K562 (cell line): Measurements from ENCODE around the gene OR9A4. TPM values are rescaled to one million over a fixed set of nuclear protein-coding genes. Genes with fewer than 3 reads are reported as not detected.

ENCODE experiments used
- ATAC-seq: fragments of 200-7000 bp; cut with Tn5 transposase; 3 replicates; pipeline ENCODE4 v1.9.1; 2020; ENCODE audit warnings: moderate library complexity
- BruUV-seq: library from RNA; stranded (reverse); fragments of 400-500 nt; replicated peaks from 2 replicates; lab custom pipeline; 2021; lab: Mats Ljungman, UMichigan
- CTCF ChIA-PET: fragments of 300-600 bp; formaldehyde crosslinking; extraction: SDS; loops from one replicate; lab custom pipeline; 2021; ENCODE audit warnings: low intra/inter-chr PET ratio; lab: Yijun Ruan, JAX
- POLR2A ChIA-PET: fragments of 300-600, 350-650 bp; sonication (Branson Sonifier 250); formaldehyde crosslinking; extraction: SDS; loops from one replicate; lab custom pipeline; 2021; ENCODE audit warnings: antibody characterized with exemption, inconsistent platforms; lab: Yijun Ruan, JAX
- DNase-seq, 4 experiments: peaks; one replicate each; pipeline versions ENCODE4 v3.0.0 to v3.0.0-alpha.2; 2011 to 2018; ENCODE audit warnings: low spot score in 3 of 4, mixed read lengths in 3 of 4; ENCODE audit errors: extremely low read depth in 1 of 4
- FAIRE-seq: peaks from 2 replicates; lab custom pipeline; 2011; peaks lifted over from hg19 to GRCh38; lab: Jason Lieb, UNC
- H2AFZ ChIP-seq: 2 replicates; pipeline ENCODE4 v1.6.0; 2011; ENCODE audit warnings: low read depth, low read length, control low read depth, inconsistent platforms
- H3K27ac ChIP-seq: fragments of 200-600 bp; 3 replicates; pipeline ENCODE4 v1.8.0; 2011; ENCODE audit warnings: low read depth, mild to moderate bottlenecking, control low read depth, inconsistent platforms, low read length, moderate library complexity, mixed read lengths; ENCODE audit errors: extremely low read depth
- H3K27me3 ChIP-seq, 2 experiments: fragments of 300-600 bp in 1 of 2; 2 replicates in 1 of 2; 3 replicates in 1 of 2; pipeline versions ENCODE4 v1.6.0 to v1.8.0; 2011; ENCODE audit warnings: inconsistent platforms in 2 of 2, low read length in 2 of 2, mild to moderate bottlenecking in 1 of 2, mixed read lengths in 1 of 2, moderate library complexity in 1 of 2; ENCODE audit not compliant: control insufficient read depth in 2 of 2, insufficient read depth in 2 of 2
- H3K36me3 ChIP-seq: fragments of 300-600 bp; 3 replicates; pipeline ENCODE4 v1.8.0; 2011; ENCODE audit warnings: mild to moderate bottlenecking, low read length, inconsistent platforms; ENCODE audit not compliant: control insufficient read depth, insufficient read depth
- H3K4me1 ChIP-seq, 2 experiments: fragments of 200-600 bp in 1 of 2; replicated peaks in 1 of 2; 2 replicates in 1 of 2; 3 replicates in 1 of 2; pipeline versions ENCODE4 v1.5.1 to v1.8.0; 2011; ENCODE audit warnings: inconsistent platforms in 2 of 2, low read length in 2 of 2, mild to moderate bottlenecking in 1 of 2, mixed read lengths in 1 of 2, moderate library complexity in 1 of 2; ENCODE audit not compliant: control insufficient read depth in 2 of 2, insufficient read depth in 2 of 2
- H3K4me2 ChIP-seq: 2 replicates; pipeline ENCODE4 v1.6.1; 2011; ENCODE audit warnings: low read length, control low read depth, inconsistent platforms, mixed read lengths; ENCODE audit not compliant: insufficient read depth
- H3K4me3 ChIP-seq: fragments of 200-600 bp; sonication (generic), shearing (Covaris generic); 2 replicates; pipeline ENCODE4 v1.5.1; 2016; ENCODE audit warnings: control low read depth, inconsistent platforms
- H3K79me2 ChIP-seq: fragments of 200-600 bp; 3 replicates; pipeline ENCODE4 v1.8.0; 2011; ENCODE audit warnings: low read length, inconsistent platforms; ENCODE audit not compliant: control insufficient read depth, insufficient read depth
- H3K9ac ChIP-seq, 2 experiments: 2 replicates each; pipeline versions ENCODE4 v1.6.0 to v1.6.1; 2011; ENCODE audit warnings: low read depth in 2 of 2, low read length in 2 of 2, control low read depth in 1 of 2, inconsistent platforms in 1 of 2, mild to moderate bottlenecking in 1 of 2, mixed read lengths in 1 of 2; ENCODE audit not compliant: insufficient read depth in 1 of 2
- H3K9me1 ChIP-seq: one replicate; pipeline ENCODE4 v1.6.0; 2011; ENCODE audit warnings: inconsistent platforms, mild to moderate bottlenecking, low read length, moderate library complexity; ENCODE audit not compliant: control insufficient read depth, insufficient read depth
- H3K9me3 ChIP-seq: replicated peaks from 2 replicates; pipeline ENCODE4 v1.5.1; 2011; ENCODE audit warnings: low read depth, low read length, inconsistent platforms; ENCODE audit not compliant: control insufficient read depth, insufficient read depth
- H4K20me1 ChIP-seq: replicated peaks from 2 replicates; pipeline ENCODE4 v1.6.1; 2011; ENCODE audit warnings: low read length, inconsistent platforms, mixed read lengths; ENCODE audit not compliant: control insufficient read depth, insufficient read depth
- CEBPG ChIP-seq, 3 experiments: fragments of 200-800 bp in 1 of 3; sonication (Bioruptor generic) in 1 of 3; sonication (generic) in 1 of 3; formaldehyde crosslinking in 1 of 3; IDR thresholded peaks in 2 of 3; conservative IDR thresholded peaks in 1 of 3; 2 replicates each; pipeline versions ENCODE4 v1.6.1 to v1.8.0; 2016 to 2022; ENCODE audit warnings: missing compliant biosample characterization in 2 of 3, missing genetic modification characterization in 2 of 3, mild to moderate bottlenecking in 1 of 3, missing genetic modification reagents in 1 of 3
- IRF2 ChIP-seq: sonication (generic); formaldehyde crosslinking; IDR thresholded peaks from 2 replicates; pipeline ENCODE4 v1.8.1; 2022; ENCODE audit warnings: mild to moderate bottlenecking, missing genetic modification reagents
- MYBL2 ChIP-seq, 2 experiments: fragments of 450-650 bp in 1 of 2; sonication (generic) in 1 of 2; formaldehyde crosslinking in 1 of 2; IDR thresholded peaks; 2 replicates each; pipeline versions ENCODE4 v1.6.1 to v1.8.1; 2017 to 2022; ENCODE audit warnings: borderline replicate concordance in 1 of 2, inconsistent platforms in 1 of 2, low read depth in 1 of 2, mild to moderate bottlenecking in 1 of 2, missing genetic modification reagents in 1 of 2, moderate library complexity in 1 of 2
- PHTF2 ChIP-seq: fragments of 250-450 bp; sonication (Bioruptor Pico); IDR thresholded peaks from 2 replicates; pipeline ENCODE4 v1.5.0; 2021; ENCODE audit warnings: mild to moderate bottlenecking
- RBM15 ChIP-seq: fragments of 200-400 bp; formaldehyde crosslinking; IDR thresholded peaks from 2 replicates; pipeline ENCODE4 v1.6.1; 2018; ENCODE audit warnings: mild to moderate bottlenecking, low read length, moderate library complexity; ENCODE audit not compliant: insufficient read depth
- SP2 ChIP-seq: IDR thresholded peaks from 2 replicates; pipeline ENCODE4 v1.6.1; 2011; ENCODE audit warnings: mild to moderate bottlenecking, low read depth, low read length, moderate library complexity; ENCODE audit not compliant: poor library complexity, severe bottlenecking; ENCODE audit errors: extremely low read depth
- TFAP4 ChIP-seq: sonication (generic); formaldehyde crosslinking; IDR thresholded peaks from 2 replicates; pipeline ENCODE4 v1.8.0; 2022; ENCODE audit warnings: missing genetic modification reagents, mild to moderate bottlenecking, moderate library complexity, borderline replicate concordance
- ZBTB12 ChIP-seq: fragments of 250-450 bp; sonication (Bioruptor Pico); IDR thresholded peaks from 2 replicates; pipeline ENCODE4 v1.4.0; 2020
- ZNF324 ChIP-seq: fragments of 250-450 bp; sonication (Bioruptor Pico); IDR thresholded peaks from 2 replicates; pipeline ENCODE4 v1.4.0; 2020; ENCODE audit warnings: mild to moderate bottlenecking
- ZNF354B ChIP-seq: fragments of 250-450 bp; sonication (Bioruptor Pico); IDR thresholded peaks from 2 replicates; pipeline ENCODE4 v1.4.0; 2020
- ZNF830 ChIP-seq: fragments of 250-450 bp; sonication (Bioruptor Pico); IDR thresholded peaks from 2 replicates; pipeline ENCODE4 v1.5.0; 2021; ENCODE audit warnings: mild to moderate bottlenecking
- WGBS: fragments of 100-300 bp; shearing (Covaris generic); methylation state at CpG from one replicate; pipeline ENCODE4 v1.1.6; 2016; ENCODE audit warnings: low coverage, mixed read lengths; ENCODE audit not compliant: insufficient coverage; ENCODE audit errors: missing lambda C conversion rate; 5-methylcytosine and 5-hydroxymethylcytosine counted together
- in situ Hi-C: fragments of 300-500 bp; cut with MboI; formaldehyde crosslinking; loops from 4 replicates; pipeline ENCODE4 v1.15.0; 2018; ENCODE audit warnings: inconsistent platforms, mixed read lengths
- intact Hi-C: fragments of 100-400 bp; cut with micrococcal nuclease; formaldehyde crosslinking; loops from 2 replicates; pipeline ENCODE4 v1.14.2; 2022
- polyA plus RNA-seq, 8 experiments: library from polyadenylated mRNA; depleted of rRNA in 4 of 8; stranded (reverse) in 5 of 8; unstranded in 3 of 8; fragments of >200 nt; fragmentation: Nextera tagmentation in 2 of 8; fragmentation: Illumina TruSeq in 1 of 8; extraction: Ambion mirVana in 2 of 8; extraction: Trizol in 1 of 8; gene quantifications; 2 replicates each; pipeline versions ENCODE4 v1.2.1 to v1.2.3, GENCODE V29; 2011 to 2014; ENCODE audit warnings: inconsistent platforms in 1 of 8, missing spikeins in 1 of 8
- total RNA-seq, 7 experiments: library from RNA; depleted of rRNA in 6 of 7; stranded (reverse); fragments of >200 nt in 6 of 7; fragmentation: Illumina TruSeq in 2 of 7; extraction: Trizol in 2 of 7; gene quantifications; 2 replicates each; pipeline versions ENCODE4 v1.2.1 to v1.2.3, GENCODE V29; 2011 to 2021; ENCODE audit warnings: low replicate concordance in 1 of 7

The OR9A4 gene
- total and polyA plus RNA-seq, 9 of the 15 experiments (the other 6 are each of a cell fraction or from before 2014, with no cell fraction given), result not detected

- no peak for FAIRE-seq
- H3K4me2 ChIP-seq, result no peak overlapping the region
- H3K9me1 ChIP-seq, result no peaks in the 10 kb centered on the region
- TF ChIP-seq ZNF324 (CRISPR knock-in tag) (peak; percentile 95), ZNF354B (CRISPR knock-in tag) (no peak)
- no TSS peak for BruUV-seq
- no peaks in the 10 kb centered on the region; the same call in 1 of the 2 replicates for H3K9me3 ChIP-seq
- H3K4me1 ChIP-seq, result no peaks in the 10 kb centered on the region
- intact Hi-C loops (no loop called here), in situ Hi-C loops (no loop called here)
- H3K9ac ChIP-seq, result no peak overlapping the region
- no peak overlapping the region for H3K4me3 ChIP-seq
- H3K27me3 ChIP-seq, result no peaks in the 10 kb centered on the region
- no peak overlapping the region for H3K27ac ChIP-seq
- no peak for ATAC-seq
- ChIA-PET POLR2A (no interaction called here), CTCF (no interaction called here)
- no peaks in the 10 kb centered on the region for H3K79me2 ChIP-seq
- H3K36me3 ChIP-seq, result no peaks in the 10 kb centered on the region
- DNase-seq, result no peak
- no peaks in the 10 kb centered on the region for H4K20me1 ChIP-seq
- WGBS, result 0% methylated on average over 3 of the region's 3 CpGs
- H2AFZ ChIP-seq, result no peak overlapping the region
Observed at GRCh38 chr7:141941075-141941474, 24.9 kb downstream of the OR9A4 start.

- DNase-seq, result no peak
- Histone ChIP-seq H3K27me3 (no peaks in the 10 kb centered on the region), H4K20me1 (no peaks in the 10 kb centered on the region), H3K9ac (no peak overlapping the region), H2AFZ (no peak overlapping the region), H3K9me3 (no peaks in the 10 kb centered on the region), H3K4me3 (no peak overlapping the region), H3K79me2 (no peaks in the 10 kb centered on the region), H3K4me1 (no peaks in the 10 kb centered on the region), H3K4me2 (no peak overlapping the region), H3K36me3 (no peaks in the 10 kb centered on the region), H3K27ac (no peak overlapping the region), H3K9me1 (no peaks in the 10 kb centered on the region)
- in situ Hi-C loops (no loop called here), intact Hi-C loops (no loop called here)
- ChIA-PET CTCF (no interaction called here), POLR2A (no interaction called here)
- no peak for TF ChIP-seq ZNF830 (CRISPR knock-in tag)
- no peak for TF ChIP-seq SP2
- TF ChIP-seq PHTF2 (CRISPR knock-in tag), result no peak
- TF ChIP-seq TFAP4 (CRISPR knock-in tag), result no peak
- no peak for TF ChIP-seq MYBL2 (IDR thresholded peaks at IDR 0.05; ENCODE audit: low read depth)
- TF ChIP-seq MYBL2 (CRISPR knock-in tag; IDR thresholded peaks at IDR 0.05; ENCODE audit: borderline replicate concordance), result no peak
- TF ChIP-seq ZBTB12 (CRISPR knock-in tag), result no peak
- TF ChIP-seq CEBPG (CRISPR knock-in tag; IDR thresholded peaks at IDR 0.05), result no peak
- no peak for TF ChIP-seq CEBPG (tag; conservative IDR thresholded peaks at IDR 0.05 in 1 of 2, IDR thresholded peaks at IDR 0.05 in 1 of 2)
- no peak for TF ChIP-seq IRF2
- TF ChIP-seq RBM15, result no peak
- no peak for FAIRE-seq
- ATAC-seq, result no peak
- whole genome bisulfite sequencing, result 0% methylated on average over 1 of the region's 1 CpG
- BruUV-seq, result no TSS peak
Observed at GRCh38 chr7:141943846-141944245, 27.6 kb downstream of the OR9A4 start.
